Measurements from ENCODE around the gene KRTAP10-10. TPM values are rescaled to one million over a fixed set of nuclear protein-coding genes. Genes with fewer than 3 reads are reported as not detected.

The KRTAP10-10 gene
- total and polyA plus RNA-seq, 2 of the 8 experiments (the other 6 are each of a cell fraction or from before 2014, with no cell fraction given) = not detected

GRCh38 chr21:44625756-44626155, 11.4 kb upstream of the KRTAP10-10 start (continued):
- TF ChIP-seq CHD7 (IDR thresholded peaks at IDR 0.05; ENCODE audit: insufficient replicate concordance, low read length) = no peak
- TF ChIP-seq CTCF (IDR thresholded peaks at IDR 0.05; ENCODE audit: control extremely low read depth in 1 of 3, insufficient read depth in 1 of 3, low read depth in 1 of 3, low read length in 3 of 3) = no peak
- no peak for TF ChIP-seq MAFK (IDR thresholded peaks at IDR 0.05; ENCODE audit: low read depth, low read length)
- TF ChIP-seq ZNF274 (IDR thresholded peaks at IDR 0.05; ENCODE audit: borderline replicate concordance, extremely low read depth, low read length) = no peak
- no peak for TF ChIP-seq JUN (IDR thresholded peaks at IDR 0.05; ENCODE audit: low read depth, low read length)
- no peak for TF ChIP-seq ASH2L (IDR thresholded peaks at IDR 0.05; ENCODE audit: low read length)
- TF ChIP-seq MAX (IDR thresholded peaks at IDR 0.05) = no peak
- TF ChIP-seq SIX5 (IDR thresholded peaks at IDR 0.05; ENCODE audit: low read depth, low read length) = no peak
- no peak for TF ChIP-seq POLR2A (IDR thresholded peaks at IDR 0.05; ENCODE audit: control extremely low read depth in 1 of 2, low read depth in 2 of 2, low read length in 2 of 2)
- no peak for TF ChIP-seq SP4 (IDR thresholded peaks at IDR 0.05; ENCODE audit: low read length)

All from H1 (cell line).